Left lung (tissue), 10 donors: ENCODE measurements around the gene IVD. TPM values are rescaled to one million over a fixed set of nuclear protein-coding genes. Genes with fewer than 3 reads are reported as not detected.
A peak's percentile ranks its signal among the peaks of the same experiment; 100 is the strongest.

ENCODE experiments used
- ATAC-seq: fragments of 200-7000 bp; cut with Tn5 transposase; one replicate; pipeline ENCODE4 v1.9.1; 2020; ENCODE audit warnings: moderate library complexity
- DNase-seq, 4 donors: peaks; one replicate each; pipeline ENCODE4 v3.0.0-alpha.2; 2013 to 2020
- H3K27ac ChIP-seq, 2 donors: fragments of 200-600 bp; sonication (generic) in 1 of 2; one replicate each; pipeline versions ENCODE4 v1.5.0 to v1.8.0; 2020 to 2021
- H3K27me3 ChIP-seq, 2 donors: fragments of 200-600 bp; sonication (generic) in 1 of 2; one replicate each; pipeline versions ENCODE4 v1.5.0 to v1.8.0; 2020 to 2021
- H3K36me3 ChIP-seq, 2 donors: fragments of 200-600 bp; sonication (generic) in 1 of 2; one replicate each; pipeline versions ENCODE4 v1.5.0 to v1.8.0; 2020 to 2021
- H3K4me1 ChIP-seq, 2 donors: fragments of 200-600 bp; one replicate each; pipeline ENCODE4 v1.8.0; 2021
- H3K4me3 ChIP-seq, 2 donors: fragments of 200-600 bp; sonication (generic) in 1 of 2; one replicate each; pipeline versions ENCODE4 v1.5.0 to v1.8.0; 2020 to 2021; ENCODE audit warnings: mild to moderate bottlenecking in 1 of 2
- H3K9me3 ChIP-seq, 2 donors: fragments of 200-600 bp; sonication (generic) in 1 of 2; one replicate each; pipeline versions ENCODE4 v1.5.0 to v1.8.0; 2020 to 2021
- CTCF ChIP-seq, 2 donors: fragments of 200-600 bp; sonication (generic) in 1 of 2; IDR thresholded peaks; one replicate each; pipeline versions ENCODE4 v1.5.0 to v1.8.0; 2021; ENCODE audit warnings: antibody characterized with exemption in 2 of 2
- intact Hi-C, 2 donors: fragments of 100-400 bp; cut with DNase I; formaldehyde crosslinking; loops; one replicate each; pipeline versions ENCODE4 v1.11.2 to v1.14.2; 2022
- polyA plus RNA-seq, 6 donors: library from polyadenylated mRNA; unstranded; fragments of 120-200 nt; gene quantifications; one replicate each; pipeline ENCODE4 v1.2.1, GENCODE V29; 2013; ENCODE audit not compliant: insufficient read length in 6 of 6
- total RNA-seq, 2 donors: library from RNA; stranded (reverse); fragmentation: NEBNext Ultra II Directional; extraction: Animal tissue kit (Norgen Biotek cat#: 25700); gene quantifications; one replicate each; pipeline ENCODE4 v1.2.1, GENCODE V29; 2021
- donor health status: DM: no; HTN: yes; CAD: no.
- donor health status: DM: no; HTN: no; CAD: no.

Gene IVD
- total and polyA plus RNA-seq, 8 donors, result 61.9 to 132 (median 111) TPM

- Histone ChIP-seq H3K27ac (peak overlapping the region; percentile 35 to 68), H3K36me3 (no peaks in the 10 kb centered on the region), H3K9me3 (no peaks in the 10 kb centered on the region), H3K4me1 (peaks cover 4 to 23% of the 10 kb centered on the region in 2 donors), H3K4me3 (peak overlapping the region in 1 of 2 donors; percentile 41), H3K27me3 (no peaks in the 10 kb centered on the region)
- intact Hi-C loops, result no loop called here
- peak; percentile 77 to 93 for TF ChIP-seq CTCF (IDR thresholded peaks at IDR 0.05)
- DNase-seq (peak; percentile 69 to 98 (median 91)), ATAC-seq (peak; percentile 96)
These were observed 37.6 kb upstream of the IVD start for GRCh38 chr15:40367686-40368611.

GRCh38 chr15:40368719-40369473 lies 36.7 kb upstream of the IVD start:
- no peak for DNase-seq
- H3K27ac ChIP-seq, result peak overlapping the region in 1 of 2 donors; percentile 68
- no peak for ATAC-seq

GRCh38 chr15:40369474-40369869 lies 36.1 kb upstream of the IVD start:
- no peak for TF ChIP-seq CTCF (IDR thresholded peaks at IDR 0.05)
- H3K9me3 ChIP-seq, result no peaks in the 10 kb centered on the region
- no peaks in the 10 kb centered on the region for H3K36me3 ChIP-seq
- no peak overlapping the region for H3K27ac ChIP-seq
- no peak for ATAC-seq
- H3K27me3 ChIP-seq, result no peaks in the 10 kb centered on the region
- DNase-seq, result no peak
- H3K4me1 ChIP-seq, result peaks cover 4 to 23% of the 10 kb centered on the region in 2 donors
- no peak overlapping the region for H3K4me3 ChIP-seq
- intact Hi-C loops, result no loop called here

More at GRCh38 chr15:40368719-40369473, 36.7 kb upstream of the IVD start:
- Histone ChIP-seq H3K27me3 (no peaks in the 10 kb centered on the region), H3K36me3 (no peaks in the 10 kb centered on the region), H3K4me1 (peaks cover 4 to 23% of the 10 kb centered on the region in 2 donors), H3K4me3 (no peak overlapping the region), H3K9me3 (no peaks in the 10 kb centered on the region)
- no peak for TF ChIP-seq CTCF (IDR thresholded peaks at IDR 0.05)
- intact Hi-C loops, result no loop called here

- intact Hi-C loops, result no loop called here
- TF ChIP-seq CTCF (IDR thresholded peaks at IDR 0.05), result no peak
- Histone ChIP-seq H3K4me1 (peaks cover 4 to 23% of the 10 kb centered on the region in 2 donors), H3K27ac (no peak overlapping the region), H3K27me3 (no peaks in the 10 kb centered on the region), H3K9me3 (no peaks in the 10 kb centered on the region), H3K36me3 (no peaks in the 10 kb centered on the region), H3K4me3 (no peak overlapping the region)
- DNase-seq (no peak), ATAC-seq (no peak)
These were observed 35.6 kb upstream of the IVD start for GRCh38 chr15:40369971-40370370.

- H3K9me3 ChIP-seq, result no peaks in the 10 kb centered on the region
- no peaks in the 10 kb centered on the region for H3K27me3 ChIP-seq
- H3K36me3 ChIP-seq, result no peaks in the 10 kb centered on the region
- ATAC-seq, result peak; percentile 45
- intact Hi-C loops, result no loop called here
- H3K4me3 ChIP-seq, result no peak overlapping the region
- H3K27ac ChIP-seq, result no peak overlapping the region
- TF ChIP-seq CTCF (IDR thresholded peaks at IDR 0.05), result no peak
- H3K4me1 ChIP-seq, result peaks cover 0 to 10% of the 10 kb centered on the region in 2 donors
- DNase-seq, result peak in 1 of 4 donors; percentile 7
These were observed 32.6 kb upstream of the IVD start for GRCh38 chr15:40372981-40373380.
